Activated CD4-positive, CD25-positive, alpha-beta regulatory T cell treated with anti-CD3 and anti-CD28 coated beads, Interleukin-2, amount 50 U/mL, for 16 hours (primary cell): ENCODE results near the gene MCM7.
A peak's percentile ranks its signal among the peaks of the same experiment; 100 is the strongest.

Source experiments
- DNase-seq: peaks from one replicate; pipeline ENCODE4 v3.0.0-alpha.2; 2020; ENCODE audit warnings: low read depth, low spot score

MCM7 gene

DNA sequence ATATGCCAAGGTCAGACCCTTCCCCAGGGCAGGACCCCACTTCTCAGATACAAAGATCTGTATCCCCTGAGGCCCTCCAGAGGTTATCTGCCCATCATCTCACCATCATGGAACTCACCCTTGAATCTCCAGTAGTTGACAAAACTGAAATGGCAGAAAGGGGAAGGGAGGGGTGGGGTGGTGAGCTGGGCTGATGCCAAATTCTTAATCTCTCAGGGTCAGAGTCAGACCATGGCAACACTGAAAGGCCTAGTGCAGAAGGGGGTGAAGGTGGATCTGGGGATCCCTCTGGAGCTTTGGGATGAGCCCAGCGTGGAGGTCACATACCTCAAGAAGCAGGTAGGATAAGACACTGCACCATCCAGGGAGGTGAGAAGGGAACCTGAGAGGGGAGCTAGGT is 21.4 kb upstream of the MCM7 start:
- no peak for DNase-seq

DNA sequence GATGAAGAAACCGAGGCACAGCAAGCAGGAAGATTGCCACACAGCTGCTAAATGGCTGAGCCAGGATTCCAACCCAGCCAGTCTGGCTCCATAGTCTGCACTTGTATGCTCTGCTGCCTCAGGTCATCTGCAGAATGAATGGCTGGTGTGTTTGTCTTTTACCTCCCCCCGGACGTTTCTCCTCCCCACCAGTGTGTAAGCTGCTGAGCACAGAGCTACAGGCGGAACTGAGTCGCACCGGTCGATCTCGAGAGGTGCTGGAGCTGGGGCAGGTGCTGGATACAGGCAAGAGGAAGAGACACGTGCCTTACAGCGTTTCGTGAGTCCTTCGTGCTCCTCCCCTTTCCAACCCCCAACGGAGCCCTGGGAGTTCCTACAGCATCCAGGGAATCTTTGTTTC is 20.9 kb upstream of the MCM7 start:
- DNase-seq: no peak

DNA sequence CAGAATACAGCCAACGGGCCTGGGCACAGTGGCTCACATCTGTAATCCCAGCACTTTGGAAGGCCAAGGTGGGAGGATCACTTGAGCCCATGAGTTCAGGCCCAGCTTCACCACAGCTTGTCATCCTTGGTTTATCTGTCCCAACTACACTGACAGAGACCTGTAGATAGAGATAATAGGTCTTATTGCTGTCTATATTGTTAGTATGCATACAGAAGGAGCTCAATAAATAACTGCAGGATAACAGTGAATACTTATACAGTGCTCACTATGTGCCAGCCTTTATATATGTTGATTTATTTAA is 19.5 kb upstream of the MCM7 start:
- no peak for DNase-seq

DNA sequence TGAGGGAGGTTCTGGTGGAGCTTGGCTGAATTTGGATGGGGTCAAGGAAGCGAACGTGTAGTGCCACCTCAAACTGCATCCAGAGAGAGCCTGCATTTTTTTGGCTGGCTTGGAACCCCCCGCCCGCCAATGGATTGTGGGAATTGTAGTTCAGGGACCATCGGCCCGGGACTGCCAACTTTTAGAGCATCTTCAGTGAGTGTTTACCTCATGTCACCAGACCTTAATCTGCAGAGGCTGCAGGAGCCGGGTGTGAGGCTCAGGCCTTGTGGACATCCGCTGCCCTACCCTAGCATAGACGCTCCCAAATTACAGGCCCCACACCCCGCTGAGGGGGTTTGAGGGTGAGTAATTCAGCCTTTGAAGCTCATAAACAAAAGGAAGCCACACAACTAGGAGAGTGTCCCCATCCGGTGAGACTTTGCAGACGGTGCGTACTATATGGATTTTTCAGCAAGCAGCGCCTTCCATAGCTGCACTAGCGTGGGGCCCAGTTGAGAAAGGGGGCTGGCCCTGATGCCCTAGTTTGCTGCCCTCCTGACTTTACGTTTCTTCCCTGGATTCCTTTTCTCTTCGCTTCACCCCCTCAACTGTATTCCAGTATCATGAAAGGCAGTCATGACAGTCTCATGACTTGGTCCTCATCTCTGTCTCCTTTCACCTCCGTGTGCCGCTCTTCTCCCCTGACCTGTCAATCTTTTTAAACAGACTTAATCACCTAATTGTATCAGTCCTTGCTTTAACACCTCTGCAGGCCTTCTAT is 19.0 kb upstream of the MCM7 start:
- DNase-seq: peak; percentile 45

DNA sequence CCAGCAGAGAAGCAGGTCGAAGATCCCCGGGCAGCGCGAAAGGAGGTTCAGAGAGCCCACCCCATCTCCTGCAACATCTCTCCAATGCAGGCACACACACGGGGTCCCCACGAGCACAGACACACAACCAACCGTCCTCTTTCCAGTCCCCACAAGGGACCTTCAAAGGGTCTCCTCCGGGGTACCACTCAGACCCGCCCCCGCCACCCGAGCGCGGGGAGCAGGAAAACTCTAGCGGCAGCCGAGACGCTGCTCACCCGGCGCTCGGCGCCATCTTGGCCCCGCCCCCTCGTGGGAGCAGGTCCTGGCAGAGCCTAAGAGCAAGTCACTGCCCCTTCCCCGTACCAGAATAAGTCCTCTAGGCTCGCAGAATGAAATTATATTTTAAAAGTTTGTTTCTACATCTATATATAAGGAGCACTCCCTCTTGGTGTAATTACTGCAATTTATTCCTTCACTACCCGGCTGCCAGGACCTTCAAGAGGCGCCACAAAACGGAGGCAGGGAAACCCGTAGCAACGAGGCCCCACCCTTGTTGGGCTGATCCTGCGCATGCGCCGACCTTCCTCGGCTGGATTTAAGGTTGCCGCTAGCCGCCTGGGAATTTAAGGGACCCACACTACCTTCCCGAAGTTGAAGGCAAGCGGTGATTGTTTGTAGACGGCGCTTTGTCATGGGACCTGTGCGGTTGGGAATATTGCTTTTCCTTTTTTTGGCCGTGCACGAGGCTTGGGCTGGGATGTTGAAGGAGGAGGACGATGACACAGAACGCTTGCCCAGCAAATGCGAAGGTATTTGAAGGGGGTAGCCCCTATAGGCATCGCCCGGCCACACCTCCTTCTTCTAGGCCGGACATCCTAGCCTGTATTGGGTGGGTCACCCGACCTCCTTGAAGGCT is 18.1 kb upstream of the MCM7 start, which contains the start of the genes CNPY4 and TAF6:
TSS of gene CNPY4 (plus strand) at position 563 of the 898 bp plus-strand sequence. CDS start at position 674, 111 bp downstream.
TSS of gene TAF6 (minus strand) at position 287 of the 898 bp plus-strand sequence. CDS start 5,149 bp downstream, outside the sequence.
- peak; percentile 90 for DNase-seq

DNA sequence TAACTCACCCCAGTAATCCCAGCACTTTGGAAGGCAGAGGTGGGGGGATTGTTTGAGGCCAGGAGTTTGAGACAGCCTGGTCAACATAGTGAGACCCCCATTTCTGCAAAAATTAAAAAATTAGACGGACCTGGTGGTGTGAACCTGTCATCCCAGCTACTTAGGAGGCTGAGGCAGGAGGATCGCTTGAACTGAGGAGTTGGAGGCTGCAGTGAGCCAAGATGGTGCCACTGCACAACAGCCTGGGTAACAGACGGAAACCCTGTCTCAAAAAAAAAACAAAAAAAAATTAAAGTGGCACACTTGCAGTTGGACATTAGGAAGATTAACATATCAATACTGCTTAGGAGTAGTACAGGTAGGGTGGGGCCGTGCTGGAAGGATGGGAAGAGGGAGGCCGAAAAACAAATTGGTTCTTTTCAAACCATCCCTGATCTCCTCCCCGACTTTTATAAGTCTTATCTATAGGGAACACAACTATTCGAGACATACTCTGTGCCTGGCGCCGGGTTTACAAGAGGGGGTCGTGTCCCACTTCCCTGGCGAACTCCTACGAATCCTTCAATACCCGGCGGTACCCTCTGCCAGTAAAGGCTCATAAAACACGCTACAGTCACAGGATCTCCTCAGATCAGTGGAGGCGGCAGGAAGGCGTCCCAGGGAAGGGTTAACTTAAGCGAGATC is 17.3 kb upstream of the MCM7 start:
- DNase-seq: no peak

DNA sequence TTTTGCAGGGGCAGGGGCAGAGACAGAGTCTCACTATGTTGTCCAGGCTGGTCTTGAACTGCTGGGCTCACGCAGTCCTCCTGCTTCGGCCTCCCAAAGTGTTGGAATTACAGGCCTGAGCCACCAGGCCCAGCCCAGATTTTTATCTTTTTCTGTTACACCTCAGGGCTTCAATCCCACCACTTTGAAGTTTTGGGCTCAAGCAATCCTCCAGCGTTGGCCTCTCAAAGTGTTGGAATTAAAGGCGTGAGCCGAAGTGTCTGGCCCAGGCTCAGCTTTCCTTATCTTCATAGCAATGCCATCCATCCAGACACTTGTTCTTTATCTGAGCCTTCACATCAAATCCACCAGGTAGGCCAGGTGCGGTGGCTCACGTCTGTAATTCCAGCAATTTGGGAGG is 13.8 kb upstream of the MCM7 start:
- DNase-seq: no peak

DNA sequence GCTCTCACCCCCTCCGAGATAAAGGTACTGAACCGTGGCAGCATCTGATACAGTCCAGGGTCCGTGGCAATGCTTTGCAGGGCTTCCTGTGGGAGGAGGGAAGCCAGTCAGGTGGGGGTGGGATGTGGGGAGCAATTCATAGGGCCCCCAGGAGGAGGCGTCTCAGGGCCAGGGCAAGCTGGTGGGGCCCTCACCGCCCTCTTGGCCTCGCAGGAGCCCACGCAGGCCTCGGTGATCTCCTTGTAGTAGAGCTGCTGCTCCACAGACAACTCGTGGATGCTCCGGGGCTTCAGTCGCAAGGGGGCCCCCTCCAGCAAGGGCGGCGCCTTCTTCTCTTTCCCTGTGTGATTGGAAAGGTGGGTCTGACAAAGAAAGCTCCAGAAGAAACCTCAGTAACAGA is 10.7 kb upstream of the MCM7 start:
- no peak for DNase-seq

DNA sequence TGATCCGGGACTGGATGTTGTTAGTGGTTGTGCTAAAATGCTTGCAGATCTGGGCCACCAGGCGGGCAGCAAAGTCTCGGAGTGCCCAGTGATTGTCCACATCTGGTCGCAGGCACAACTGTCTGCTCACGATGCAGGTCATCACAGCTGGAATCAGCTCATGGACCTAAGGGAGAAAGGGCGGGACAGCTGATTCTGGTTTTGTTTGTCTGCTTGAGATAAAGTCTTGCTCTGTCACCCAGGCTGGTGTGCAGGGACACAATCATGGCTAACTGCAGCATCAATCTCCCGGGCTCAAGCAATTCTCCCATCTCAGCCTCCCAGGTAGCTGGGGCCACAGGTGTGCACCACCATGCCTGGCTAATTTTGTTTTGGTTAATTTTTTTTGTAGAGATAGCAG is 10.0 kb upstream of the MCM7 start:
- DNase-seq: no peak

DNA sequence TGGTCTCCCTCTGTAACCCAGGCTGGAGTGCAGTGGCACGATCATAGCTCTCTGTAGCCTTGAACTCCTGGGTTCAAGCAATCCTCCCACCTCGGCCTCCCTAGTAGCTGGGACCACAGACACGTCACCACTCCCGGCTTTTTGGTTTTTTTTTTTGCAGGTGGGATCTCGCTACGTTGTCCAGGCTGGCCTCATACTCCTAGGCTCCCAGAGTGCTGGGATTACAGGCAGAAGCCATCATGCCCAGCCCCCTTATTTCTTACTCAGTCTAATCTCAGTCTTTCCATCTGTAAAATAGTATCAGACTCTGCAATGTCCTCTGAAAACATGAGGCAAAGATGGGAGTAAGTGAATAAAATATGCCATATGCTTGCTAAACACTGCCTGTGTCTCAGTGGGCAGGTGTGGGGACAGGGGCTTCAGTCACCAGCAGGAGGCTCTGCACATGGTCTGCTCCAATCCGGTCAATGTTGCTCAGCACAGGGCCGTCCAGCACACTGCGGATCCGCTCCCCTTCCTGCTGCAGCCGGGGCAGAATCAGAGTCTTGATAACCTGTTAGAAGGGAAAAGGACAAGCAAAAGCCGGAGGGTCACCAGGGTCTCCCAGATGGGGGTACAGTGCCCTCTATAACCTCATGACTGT is 8.4 kb upstream of the MCM7 start:
- DNase-seq: no peak

DNA sequence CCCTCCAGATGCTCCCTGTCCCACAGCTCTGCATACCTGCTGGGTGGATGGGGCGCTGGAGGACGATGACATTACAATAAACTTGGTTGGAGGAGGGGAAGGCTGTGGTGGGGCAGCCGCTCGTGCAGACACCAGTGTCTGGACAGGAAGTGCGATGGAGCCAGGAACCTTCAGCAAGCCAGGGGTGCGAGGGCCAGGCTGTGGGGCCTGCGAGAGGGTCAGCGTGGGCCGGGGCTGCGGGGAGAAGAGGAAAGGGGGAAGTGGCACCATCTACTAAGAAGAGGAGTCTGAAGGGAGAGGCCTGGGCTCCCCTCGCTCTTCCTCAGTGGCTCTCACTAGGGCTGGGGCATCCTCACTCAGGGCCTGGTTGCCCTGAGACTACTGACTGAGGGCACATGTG is 6.7 kb upstream of the MCM7 start:
- no peak for DNase-seq

DNA sequence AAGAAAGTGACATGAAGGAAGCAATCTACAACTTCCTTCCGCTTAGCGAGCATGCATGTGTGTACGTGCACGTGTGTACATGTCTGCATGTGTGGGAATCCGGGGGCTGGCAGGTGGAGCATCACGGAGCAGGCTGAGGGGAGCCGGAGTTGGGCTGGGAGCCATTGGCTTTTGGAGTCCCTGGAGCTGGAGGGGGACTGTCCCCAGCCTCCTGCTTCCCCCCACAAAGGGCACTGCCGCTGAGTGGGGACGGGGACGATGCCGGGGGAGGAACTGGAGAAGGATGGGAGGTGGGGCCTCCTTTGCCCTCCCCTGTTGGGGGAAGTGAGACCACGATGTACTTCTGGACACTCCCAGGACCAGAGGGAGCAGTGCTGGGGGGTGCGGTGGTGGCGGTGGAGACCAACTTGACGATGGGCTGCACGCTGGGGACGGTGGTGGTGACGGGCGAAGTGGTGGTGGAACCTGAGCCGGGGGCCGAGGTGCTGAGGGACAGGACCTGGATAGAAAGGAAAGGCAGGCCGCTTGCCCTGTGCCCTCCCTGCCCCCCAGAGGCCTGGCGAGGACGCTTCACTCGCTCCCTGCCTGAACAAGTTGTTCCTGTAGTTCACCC is 6.0 kb upstream of the MCM7 start:
- DNase-seq: no peak

DNA sequence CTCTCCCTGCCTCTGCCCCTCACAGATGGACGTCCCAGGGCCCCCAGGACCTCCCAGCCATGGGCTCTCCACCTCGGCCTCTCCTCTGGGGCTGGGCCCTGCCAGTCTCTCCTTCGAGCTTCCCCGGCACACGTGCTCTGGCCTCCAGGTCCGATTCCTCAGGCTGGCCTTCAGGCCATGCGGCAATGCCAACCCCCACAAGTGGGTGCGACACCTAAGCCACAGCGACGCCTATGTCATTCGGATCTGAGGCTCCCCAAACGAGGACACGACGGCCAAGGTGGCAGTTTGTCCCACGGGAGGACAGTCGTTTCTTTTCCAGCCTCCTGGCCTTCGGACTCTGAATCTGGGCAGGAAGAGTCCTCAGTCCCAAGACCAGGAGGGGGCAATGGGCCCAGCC is 5.4 kb upstream of the MCM7 start:
- DNase-seq: no peak

DNA sequence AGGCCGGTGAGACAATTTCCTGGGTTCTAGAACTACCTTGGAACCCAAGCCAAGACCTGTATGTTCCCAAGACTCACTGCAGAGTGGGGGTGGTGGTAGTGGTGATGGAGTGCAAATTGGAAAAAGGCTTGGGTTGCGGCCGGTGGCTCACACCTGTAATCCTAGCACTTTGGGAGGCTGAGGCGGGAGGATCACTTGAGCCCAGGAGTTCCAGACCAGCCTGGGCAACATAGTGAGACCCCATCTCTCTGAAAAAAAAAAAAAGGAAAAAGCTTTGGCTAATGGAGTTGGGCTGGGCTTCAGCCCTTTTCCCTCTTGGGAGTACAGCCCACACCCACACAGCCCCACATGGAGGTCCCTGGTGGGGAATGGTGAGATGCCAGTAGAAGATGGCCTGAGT is 4.3 kb upstream of the MCM7 start:
- no peak for DNase-seq

DNA sequence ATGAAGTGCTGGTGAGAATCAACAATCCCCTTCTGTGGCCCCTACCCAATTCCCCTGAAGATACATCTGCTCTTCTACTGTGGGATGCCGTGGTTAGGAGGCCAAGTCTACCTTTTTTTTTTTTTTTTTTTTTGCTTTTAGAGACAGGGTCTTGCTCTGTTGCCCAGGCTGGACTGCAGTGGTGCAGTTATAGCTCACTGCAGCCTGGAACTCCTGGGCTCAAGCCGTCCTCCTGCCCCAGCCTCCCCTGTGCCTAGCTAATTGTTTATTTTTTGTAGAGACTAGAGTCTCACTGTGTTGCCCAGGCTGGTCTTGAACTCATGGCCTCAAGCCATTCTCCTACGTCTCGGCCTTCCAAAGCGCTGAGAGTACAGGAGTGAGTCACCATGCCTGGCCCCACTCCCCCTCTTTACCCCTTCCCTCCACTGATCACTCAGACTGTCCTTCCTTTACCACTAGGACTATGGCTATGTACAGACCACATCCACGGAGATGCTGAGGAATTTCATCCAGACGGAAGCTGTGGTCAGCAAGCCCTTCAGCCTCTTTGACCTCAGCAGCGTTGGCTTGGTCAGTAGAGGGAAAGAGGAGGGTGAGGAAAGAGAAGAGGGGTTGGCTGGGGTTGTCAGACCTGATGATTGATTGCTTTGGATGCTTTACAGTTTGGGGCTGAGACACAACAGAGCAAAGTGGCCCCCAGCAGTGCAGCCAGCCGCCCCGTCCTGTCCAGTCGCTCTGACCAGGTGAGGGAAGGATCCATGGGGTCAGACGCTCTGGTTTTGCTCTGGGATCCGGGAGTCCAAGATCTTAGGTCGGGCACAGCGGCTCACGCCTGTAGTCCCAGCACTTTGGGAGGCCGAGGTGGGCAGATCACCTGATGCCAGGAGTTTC is 2.0 kb upstream of the MCM7 start:
- DNase-seq: no peak

DNA sequence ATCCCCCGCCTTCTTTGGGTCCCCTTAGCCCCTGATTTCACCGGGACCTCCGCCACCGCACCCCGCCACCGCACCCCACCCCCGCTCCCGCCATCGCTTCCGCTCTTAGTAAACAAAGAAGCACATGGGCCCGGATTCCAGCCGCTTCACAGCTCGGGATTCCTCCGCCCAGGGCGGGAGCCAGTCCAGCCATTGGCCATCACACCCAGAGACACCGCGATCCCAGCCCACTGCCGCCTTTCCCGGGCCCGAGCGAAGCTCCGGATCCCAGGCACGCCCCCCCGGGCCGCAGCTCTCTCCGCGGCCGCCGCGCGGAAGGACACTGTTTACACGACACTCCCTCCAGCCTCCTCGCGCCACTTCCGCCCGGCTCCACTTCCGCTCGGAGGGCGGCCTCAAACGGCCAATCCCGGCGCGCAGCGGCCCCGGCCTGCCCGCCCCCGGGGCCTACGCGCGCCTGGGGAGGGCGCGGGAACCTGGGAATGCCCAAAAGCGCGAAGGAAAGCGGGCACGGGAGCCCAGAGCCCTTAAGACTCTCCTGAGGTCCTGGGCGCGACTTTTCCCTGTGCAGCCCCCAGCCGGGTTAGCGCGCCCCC is 679 bp downstream of the MCM7 start:
- peak; percentile 69 for DNase-seq

DNA sequence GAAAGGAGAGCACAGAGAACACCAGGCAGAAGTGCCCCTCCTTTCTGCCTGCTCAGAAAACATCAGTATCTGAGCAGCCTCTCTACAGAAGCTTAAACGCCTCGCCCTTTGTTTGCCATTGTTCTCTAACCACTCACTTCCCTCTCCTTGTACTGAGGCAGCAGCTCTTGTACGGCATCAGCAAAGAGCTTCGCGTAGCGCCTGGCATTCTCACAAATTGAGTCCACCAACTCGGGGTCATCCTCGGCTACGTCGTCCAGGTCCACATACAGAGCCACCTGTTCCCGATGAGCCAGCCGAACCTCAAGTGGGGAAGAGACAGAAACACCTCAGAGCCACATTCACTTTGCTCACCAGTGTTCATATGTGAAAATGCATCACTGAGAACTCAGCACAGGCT is 1.7 kb downstream of the MCM7 start:
- DNase-seq: no peak

DNA sequence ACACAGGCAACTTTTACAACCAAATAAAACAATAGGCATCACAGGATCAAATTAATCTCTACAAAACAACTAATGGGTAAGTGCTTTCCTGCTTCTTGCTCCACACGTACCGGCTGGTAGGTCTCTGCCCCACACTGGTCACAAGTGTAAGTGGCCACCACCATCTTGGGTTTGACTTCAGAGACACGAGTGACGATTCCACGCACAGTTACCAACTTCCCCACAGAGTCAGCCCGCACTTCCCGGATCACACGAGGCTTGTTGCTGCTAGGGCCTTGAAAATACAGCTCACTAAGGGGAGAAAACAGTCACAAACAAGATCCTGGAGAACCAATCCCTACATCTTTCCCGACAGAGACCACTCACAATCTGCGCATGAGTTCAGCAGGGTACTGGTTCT is 2.3 kb downstream of the MCM7 start:
- no peak for DNase-seq

DNA sequence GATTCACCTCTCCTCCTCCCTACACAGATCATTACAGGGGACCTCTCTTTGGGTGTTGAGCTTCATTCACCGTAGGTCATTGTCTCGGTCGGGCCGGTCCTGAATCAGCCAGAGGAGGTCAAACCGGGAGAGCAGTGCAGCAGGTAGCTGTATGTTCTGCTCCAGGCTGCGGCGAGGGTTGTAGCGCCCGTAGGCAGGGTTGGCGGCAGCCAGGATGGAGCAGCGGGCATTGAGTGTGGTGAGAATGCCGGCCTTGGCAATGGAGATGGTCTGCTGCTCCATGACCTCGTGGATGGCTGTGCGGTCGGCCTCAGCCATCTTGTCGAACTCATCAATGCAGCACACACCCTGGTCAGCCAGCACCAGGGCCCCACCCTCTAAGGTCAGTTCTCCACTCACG is 5.5 kb downstream of the MCM7 start:
- DNase-seq: no peak

DNA sequence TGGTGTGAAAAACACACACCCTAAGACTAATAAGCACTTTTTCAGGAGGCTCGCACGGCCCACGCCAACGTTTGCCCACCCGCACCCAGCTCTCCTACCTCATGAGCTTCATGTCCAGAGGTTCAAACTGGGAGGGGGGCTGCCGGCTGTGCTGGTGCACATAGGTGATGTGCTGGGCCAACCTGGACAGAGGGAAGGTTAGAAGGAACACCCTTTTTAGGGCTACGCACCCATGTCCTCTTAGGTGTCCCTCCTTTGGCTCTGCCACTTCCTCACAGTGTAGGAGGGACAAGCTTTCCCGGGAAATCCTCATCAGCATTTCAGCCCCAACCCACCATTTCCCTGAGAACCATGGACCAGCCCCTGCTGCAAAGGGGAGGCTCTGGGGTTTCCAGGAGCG is 5.9 kb downstream of the MCM7 start:
- no peak for DNase-seq
